Measurements from ENCODE around the gene PEDS1. TPM values are rescaled to one million over a fixed set of nuclear protein-coding genes. Genes with fewer than 3 reads are reported as not detected.
"Not testable (repeated sequence)": the region's sequence is repeated elsewhere in the genome, so short reads cannot be mapped to it uniquely, and the experiment has no call there.

Gene PEDS1
- total and polyA plus RNA-seq, 10 of the 15 experiments (the other 5 are each of a cell fraction or from before 2014, with no cell fraction given) = 1.7 to 25.6 (median 16.8) TPM

DNA sequence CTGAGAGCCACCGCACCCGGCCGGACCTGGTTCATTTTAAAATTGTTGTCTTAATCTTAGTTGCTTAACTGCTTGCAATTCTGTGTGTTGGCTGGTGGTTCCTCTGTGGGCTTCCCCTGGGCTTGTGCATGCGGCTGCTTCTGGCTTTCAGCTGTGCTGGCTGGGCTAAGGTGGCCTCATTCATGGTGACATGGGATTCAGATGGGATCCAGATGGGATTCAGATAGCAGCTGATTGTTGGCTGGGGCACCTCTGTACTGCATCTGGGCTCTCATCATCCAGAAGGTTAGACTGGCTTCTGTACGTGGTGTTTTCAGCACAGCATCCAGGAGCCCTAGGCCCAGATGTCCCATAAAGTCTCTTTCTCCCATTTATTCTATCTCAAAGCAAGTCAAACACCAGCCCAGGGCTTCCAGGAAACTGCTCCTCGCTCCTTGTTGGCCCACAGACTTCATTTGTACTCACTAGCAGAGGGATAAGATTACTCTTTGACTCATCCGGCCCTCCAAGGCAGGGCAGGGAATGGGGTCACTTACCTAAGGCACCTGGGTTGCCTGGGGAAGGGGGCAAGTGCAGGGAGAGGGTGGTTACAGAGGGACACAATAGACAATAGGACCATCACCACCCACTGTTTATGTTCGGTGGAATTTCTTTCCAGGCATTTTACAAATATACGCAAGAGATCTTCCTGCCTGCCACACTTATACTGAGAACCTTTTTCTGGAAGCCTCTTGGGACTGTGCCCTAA, 10.2 kb upstream of the PEDS1 start (continued):
- TF ChIP-seq NFYB (IDR thresholded peaks at IDR 0.05; ENCODE audit: insufficient read depth, low read depth, low read length) (no peak), YBX1 (IDR thresholded peaks at IDR 0.05) (no peak), SREBF1 (IDR thresholded peaks at IDR 0.05; ENCODE audit: low read length) (no peak), NFXL1 (IDR thresholded peaks at IDR 0.05; ENCODE audit: borderline replicate concordance) (no peak)

DNA sequence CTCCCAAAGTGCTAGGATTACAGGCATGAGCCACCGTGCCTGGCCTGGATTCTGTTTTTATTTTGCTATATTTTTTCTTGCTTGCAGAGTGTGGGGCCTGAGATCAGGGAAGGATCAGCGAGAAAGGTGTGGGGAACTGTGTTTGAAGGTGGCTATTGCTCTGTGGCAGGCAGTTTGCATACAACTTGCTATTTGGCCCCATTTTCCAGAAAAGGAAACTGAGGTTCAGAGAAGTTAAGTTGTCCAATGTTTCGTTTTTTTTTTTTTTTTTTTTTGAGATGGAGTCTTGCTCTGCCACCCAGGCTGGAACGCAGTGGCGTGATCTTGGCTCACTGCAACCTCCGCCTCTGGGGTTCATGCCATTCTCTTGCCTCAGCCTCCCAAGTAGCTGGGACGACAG, 8.0 kb upstream of the PEDS1 start:
- H3K79me2 ChIP-seq (ENCODE audit: control insufficient read depth, insufficient read depth, low read length); H4K20me1 ChIP-seq (ENCODE audit: control insufficient read depth, insufficient read depth); H3K4me1 ChIP-seq (ENCODE audit: control insufficient read depth, insufficient read depth, low read length); in situ Hi-C loops (cut with MboI); ATAC-seq; H3K4me2 ChIP-seq (ENCODE audit: control insufficient read depth, insufficient read depth); H2AFZ ChIP-seq (ENCODE audit: control insufficient read depth, low read depth, low read length); H3K36me3 ChIP-seq (ENCODE audit: control insufficient read depth in 2 of 2, insufficient read depth in 2 of 2, low read length in 1 of 2); H3K9me3 ChIP-seq (replicated peaks; ENCODE audit: control insufficient read depth, insufficient read depth, low read length); SMC1A ChIA-PET (ENCODE audit: uncharacterized antibody, unreplicated experiment); H3K27ac ChIP-seq (ENCODE audit: control insufficient read depth, insufficient read depth); intact Hi-C loops (cut with micrococcal nuclease; ENCODE audit: unreplicated experiment); H3K9ac ChIP-seq (ENCODE audit: control insufficient read depth, insufficient read depth, low read length); H3K27me3 ChIP-seq (replicated peaks in 1 of 2; ENCODE audit: control insufficient read depth in 2 of 2, insufficient read depth in 2 of 2, low read length in 1 of 2); POLR2A ChIA-PET; H3K4me3 ChIP-seq; DNase-seq (ENCODE audit: low read depth, low spot score); FAIRE-seq; BruUV-seq (replicated peaks): not testable (repeated sequence)
- WGBS (ENCODE audit: insufficient coverage, insufficient replicate concordance, low lambda C conversion rate, missing lambda C conversion rate) = 72% methylated on average over 7 of the region's 7 CpGs
- CTCF ChIA-PET = interaction anchor here (1.6 kb wide), 1 partner anchor 8 kb away, joined by 6 read pairs; no protein-coding TSS in a partner anchor
- RAD21 ChIA-PET (ENCODE audit: unreplicated experiment) = interaction anchor here (0.5 to 1.2 kb wide), 2 partner anchors 78 to 300 kb away, joined by 3 read pairs; no protein-coding TSS in a partner anchor

All from GM12878 (cell line).